ENCODE measurements around the gene PADI1.

- TF ChIP-seq, protein P1, sequence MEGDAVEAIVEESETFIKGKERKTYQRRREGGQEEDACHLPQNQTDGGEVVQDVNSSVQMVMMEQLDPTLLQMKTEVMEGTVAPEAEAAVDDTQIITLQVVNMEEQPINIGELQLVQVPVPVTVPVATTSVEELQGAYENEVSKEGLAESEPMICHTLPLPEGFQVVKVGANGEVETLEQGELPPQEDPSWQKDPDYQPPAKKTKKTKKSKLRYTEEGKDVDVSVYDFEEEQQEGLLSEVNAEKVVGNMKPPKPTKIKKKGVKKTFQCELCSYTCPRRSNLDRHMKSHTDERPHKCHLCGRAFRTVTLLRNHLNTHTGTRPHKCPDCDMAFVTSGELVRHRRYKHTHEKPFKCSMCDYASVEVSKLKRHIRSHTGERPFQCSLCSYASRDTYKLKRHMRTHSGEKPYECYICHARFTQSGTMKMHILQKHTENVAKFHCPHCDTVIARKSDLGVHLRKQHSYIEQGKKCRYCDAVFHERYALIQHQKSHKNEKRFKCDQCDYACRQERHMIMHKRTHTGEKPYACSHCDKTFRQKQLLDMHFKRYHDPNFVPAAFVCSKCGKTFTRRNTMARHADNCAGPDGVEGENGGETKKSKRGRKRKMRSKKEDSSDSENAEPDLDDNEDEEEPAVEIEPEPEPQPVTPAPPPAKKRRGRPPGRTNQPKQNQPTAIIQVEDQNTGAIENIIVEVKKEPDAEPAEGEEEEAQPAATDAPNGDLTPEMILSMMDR (IDR thresholded peaks at IDR 0.05; ENCODE audit: insufficient read depth, low read length, poor library complexity, severe bottlenecking): no peak
- no peak for TF ChIP-seq EZH2phosphoT487 (conservative IDR thresholded peaks at IDR 0.05; ENCODE audit: low read length)
Observed at GRCh38 chr1:17193222-17194132, 11.5 kb upstream of the PADI1 start.

Measured in SU-DHL-6 (cell line).